ENCODE data around the gene ZSCAN22.

- TF ChIP-seq EZH2 (IDR thresholded peaks at IDR 0.05): no peak
- TF ChIP-seq ATF3 (IDR thresholded peaks at IDR 0.05): no peak
- no peak for TF ChIP-seq CTCF (IDR thresholded peaks at IDR 0.05 in 2 of 3, conservative IDR thresholded peaks at IDR 0.05 in 1 of 3; ENCODE audit: borderline replicate concordance in 1 of 3, insufficient read depth in 1 of 3, low read depth in 2 of 3, low read length in 2 of 3)
- TF ChIP-seq REST (IDR thresholded peaks at IDR 0.05; ENCODE audit: low read depth): no peak
- peak; percentile 58 for TF ChIP-seq POLR2A (IDR thresholded peaks at IDR 0.05; ENCODE audit: borderline replicate concordance, extremely low read depth, insufficient read depth, insufficient read length)
- TF ChIP-seq YY1 (IDR thresholded peaks at IDR 0.05; ENCODE audit: extremely low read depth, insufficient replicate concordance, low read depth, low read length): no peak
- TF ChIP-seq SIN3A (IDR thresholded peaks at IDR 0.05; ENCODE audit: low read depth): no peak
These were observed 47.5 kb upstream of the ZSCAN22 start for GRCh38 chr19:58279042-58279924.
